HG02884 (cell line): ENCODE data around the gene SYF2.
"Not testable (repeated sequence)": the region's sequence is repeated elsewhere in the genome, so short reads cannot be mapped to it uniquely, and the experiment has no call there.

Source experiments
- ATAC-seq: cut with Tn5 transposase; IDR thresholded peaks from one replicate; pipeline ENCODE4 v1.9.1; 2021; ENCODE audit warnings: mild to moderate bottlenecking, moderate library complexity; ENCODE audit not compliant: unreplicated experiment

The SYF2 gene

GRCh38 chr1:25208092-25208491 is 24.2 kb downstream of the SYF2 start:
- no peak for ATAC-seq

DNA sequence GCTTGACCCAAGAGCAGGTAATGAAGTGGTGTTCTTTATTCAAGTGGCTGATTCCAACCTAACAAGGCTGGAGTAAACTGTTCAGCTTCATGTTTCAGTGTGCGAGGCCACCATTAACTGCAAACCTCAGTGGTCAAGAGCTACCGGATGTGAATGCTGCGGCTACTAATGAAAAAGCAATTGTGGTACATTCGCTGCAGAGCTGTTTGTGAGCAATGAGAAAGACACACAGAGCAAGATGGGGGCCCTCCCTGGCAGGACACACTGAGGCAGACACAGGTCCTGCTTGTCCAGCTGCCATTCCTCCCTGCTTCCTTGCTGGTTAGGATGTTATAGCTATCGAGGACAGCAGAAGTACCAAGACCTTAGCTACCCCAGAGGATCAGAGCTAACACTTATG is 26.1 kb downstream of the SYF2 start:
- no peak for ATAC-seq

- ATAC-seq, result no peak
Measured at GRCh38 chr1:25205786-25206185, 26.5 kb downstream of the SYF2 start.

DNA sequence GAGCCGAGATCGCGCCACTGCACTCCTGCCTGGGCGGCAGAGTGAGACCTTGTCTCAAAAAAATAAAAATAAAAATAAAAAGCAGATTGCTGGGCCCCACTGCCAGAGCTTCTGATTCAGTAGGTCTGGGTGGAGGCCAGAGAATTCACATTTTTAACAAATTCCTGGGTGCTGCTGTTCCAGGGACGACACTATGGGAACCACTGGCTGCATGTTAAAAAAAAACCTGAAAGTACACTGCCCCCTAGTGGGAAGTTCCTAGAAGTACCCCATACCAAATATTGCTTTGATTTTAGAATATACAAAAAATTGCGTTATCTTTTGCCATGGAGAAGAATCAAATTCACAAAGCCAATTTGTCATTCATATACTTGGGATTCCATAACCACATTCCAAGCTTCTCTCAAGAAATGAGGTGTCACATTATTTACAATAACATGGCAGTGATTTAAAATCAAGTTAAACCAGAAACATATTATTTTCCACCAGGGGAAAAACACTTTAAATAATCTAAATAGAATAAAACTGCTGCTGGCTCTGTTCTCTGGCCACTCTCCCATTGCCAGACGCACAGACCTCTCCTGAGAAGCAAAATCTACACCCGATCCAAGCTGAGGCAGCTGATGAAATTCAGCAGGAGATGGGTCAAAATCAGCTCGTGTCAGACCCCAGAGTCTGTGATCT is 27.4 kb downstream of the SYF2 start:
- no peak for ATAC-seq

GRCh38 chr1:25201006-25201405 is 31.3 kb downstream of the SYF2 start:
- ATAC-seq, result no peak

- no peak for ATAC-seq
Measured at GRCh38 chr1:25199819-25200620, 32.3 kb downstream of the SYF2 start.

DNA sequence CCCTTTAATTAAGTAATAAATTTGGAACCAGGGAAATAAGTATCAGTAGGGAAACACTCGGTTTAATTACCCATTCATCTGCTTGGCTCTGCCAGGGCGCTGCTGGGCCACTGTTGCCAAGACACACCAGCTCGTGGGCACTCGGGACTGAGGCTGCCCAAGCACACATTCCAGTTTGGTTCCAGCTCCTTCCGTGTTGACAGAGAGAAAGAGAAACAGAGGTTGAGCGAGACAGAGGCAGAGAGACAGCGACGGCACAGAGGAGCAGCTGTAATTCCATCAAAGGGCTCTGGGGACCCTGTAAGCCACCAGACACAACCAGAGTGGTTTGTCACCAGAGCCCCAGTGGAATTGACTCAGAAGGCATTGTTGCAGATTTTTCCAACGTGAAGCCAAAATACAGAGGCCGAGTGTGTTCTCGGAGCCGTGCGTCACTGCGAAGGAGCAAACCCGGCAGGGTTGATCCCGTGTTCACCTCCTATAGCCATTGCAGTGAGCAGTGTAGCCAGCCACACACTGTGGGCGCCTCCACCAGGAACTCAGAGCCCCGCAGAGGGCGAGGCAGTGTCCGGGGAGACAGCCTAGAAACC is 33.5 kb downstream of the SYF2 start:
- no peak for ATAC-seq

DNA sequence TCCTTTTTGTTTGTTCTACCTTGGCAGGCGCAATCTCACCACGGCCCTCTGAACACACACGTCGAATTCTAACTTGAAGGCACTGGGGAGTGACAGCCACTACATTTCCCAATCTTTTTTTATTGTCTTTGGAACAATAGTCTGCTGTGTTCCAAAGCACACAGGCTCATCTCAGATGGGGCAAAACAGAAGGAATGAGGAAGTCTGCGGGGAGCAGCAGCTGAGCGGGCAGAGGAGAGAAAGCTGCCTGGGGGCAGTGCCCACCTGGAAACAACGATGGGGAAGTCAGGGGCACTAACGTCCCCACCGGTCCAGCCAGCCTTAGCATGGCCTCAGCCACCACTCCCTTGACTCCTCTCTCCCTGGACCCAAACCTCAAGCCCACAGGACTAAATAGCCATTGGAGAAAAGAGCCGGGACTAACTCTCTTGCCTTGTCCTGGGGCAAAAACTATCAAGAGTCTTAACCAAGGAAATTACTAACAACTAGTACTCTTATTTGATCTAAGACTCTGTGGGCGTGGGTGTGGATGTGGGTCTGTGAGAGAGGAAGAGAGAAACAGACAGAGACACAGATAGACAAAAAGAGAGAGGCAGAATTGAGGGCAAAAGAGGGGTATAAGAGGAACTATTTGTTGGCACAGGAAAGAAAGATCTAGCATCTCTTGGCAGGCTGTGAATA is 34.2 kb downstream of the SYF2 start:
- no peak for ATAC-seq

DNA sequence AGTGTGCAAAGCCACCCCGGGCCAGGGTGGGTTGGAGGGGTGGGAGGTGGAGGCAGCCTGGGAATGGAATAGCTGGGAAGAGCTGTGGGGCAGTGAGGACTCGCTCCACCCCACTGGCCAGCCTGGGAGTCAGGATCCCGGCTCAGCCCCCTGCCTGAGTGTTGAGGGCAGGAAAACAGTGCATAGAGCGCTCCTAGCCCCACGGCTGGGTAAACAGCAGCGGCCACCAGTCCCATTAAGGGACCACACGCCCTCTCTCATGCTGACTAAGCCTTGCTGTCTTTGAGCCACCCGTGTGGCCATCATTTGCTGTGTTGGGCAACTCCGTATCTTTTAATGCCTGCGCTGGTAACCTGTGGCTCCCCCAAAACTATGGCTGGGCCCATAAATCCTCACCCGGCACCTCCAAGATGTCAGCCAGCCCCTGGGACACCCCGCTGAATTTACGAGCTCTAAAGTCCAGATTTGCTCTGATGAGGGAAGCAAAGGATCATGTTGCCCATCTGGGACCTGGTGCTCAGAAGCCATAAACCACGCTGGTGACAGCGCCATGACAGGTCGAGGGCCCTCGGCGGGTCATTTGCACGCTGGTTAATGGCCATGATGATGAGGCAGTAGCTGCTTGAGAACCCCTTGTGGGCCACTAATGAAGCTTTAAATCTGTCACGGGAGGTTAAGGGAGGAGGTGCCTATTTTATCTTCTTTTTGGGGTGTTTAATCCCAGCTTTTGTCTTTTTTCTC is 34.9 kb downstream of the SYF2 start:
- ATAC-seq, result no peak

DNA sequence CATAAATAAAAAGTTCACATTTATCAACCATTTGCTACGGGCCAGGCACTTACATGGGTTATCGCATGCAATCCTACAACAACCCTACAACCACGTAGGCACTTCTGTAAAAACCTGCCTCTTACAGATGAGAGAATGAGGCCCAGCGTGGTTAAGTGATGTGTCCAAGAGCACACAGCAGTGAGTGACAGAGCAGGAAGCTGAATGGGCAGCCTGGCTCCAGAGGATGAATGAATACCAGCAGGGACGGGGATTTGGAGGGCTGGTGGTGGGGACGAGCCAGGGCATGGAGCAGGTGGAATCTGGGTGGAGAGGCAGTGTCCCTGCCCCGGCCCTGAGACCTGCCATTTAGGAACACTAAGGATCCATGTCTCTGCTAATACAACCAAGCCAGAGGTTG is 35.5 kb downstream of the SYF2 start:
- ATAC-seq, result no peak

DNA sequence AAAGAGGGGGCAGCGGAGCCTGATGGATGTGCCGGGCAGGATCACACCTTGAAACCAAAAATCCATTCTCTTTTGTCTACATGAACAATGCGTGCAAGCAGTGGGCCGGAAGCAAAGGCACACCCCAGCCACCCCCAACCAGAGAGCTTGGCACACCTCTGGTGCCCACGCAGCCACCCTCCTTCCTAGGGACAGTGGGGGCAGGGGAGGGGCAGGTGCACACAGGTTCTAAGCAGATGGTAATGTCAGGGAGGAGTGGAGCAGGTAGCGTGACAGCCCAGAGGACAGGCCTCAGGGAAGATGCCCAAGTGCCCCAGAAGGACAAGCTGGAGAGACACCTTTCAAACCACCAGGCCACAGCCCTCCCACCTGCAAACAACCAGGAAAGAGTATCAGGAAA is 36.5 kb downstream of the SYF2 start:
- no peak for ATAC-seq

DNA sequence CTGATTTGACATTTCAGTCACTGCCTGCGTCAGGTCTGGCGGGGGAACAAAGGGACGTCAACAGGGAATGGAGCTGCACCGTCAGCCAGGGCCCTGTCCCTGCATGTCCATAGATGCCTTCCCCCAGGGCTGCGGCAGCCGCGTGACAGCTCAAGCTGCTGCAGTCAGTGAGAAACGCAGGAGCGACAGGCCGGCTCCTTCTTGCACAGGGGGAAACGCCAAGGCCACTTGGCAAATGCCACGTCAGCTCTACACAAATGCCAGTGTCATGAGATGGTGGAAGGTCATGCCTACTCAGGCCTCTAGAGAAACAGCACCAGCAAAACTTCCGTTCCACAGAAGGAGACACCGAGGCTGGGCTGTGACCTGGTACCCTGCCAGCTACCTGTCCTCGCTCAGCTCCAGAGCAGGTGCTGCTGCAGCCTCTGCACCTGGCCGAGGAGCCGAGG is 37.7 kb downstream of the SYF2 start:
- no peak for ATAC-seq

- ATAC-seq, result no peak
Measured at GRCh38 chr1:25194054-25194453, 38.2 kb downstream of the SYF2 start.

GRCh38 chr1:25193229-25193628 is 39.1 kb downstream of the SYF2 start:
- ATAC-seq, result no peak

DNA sequence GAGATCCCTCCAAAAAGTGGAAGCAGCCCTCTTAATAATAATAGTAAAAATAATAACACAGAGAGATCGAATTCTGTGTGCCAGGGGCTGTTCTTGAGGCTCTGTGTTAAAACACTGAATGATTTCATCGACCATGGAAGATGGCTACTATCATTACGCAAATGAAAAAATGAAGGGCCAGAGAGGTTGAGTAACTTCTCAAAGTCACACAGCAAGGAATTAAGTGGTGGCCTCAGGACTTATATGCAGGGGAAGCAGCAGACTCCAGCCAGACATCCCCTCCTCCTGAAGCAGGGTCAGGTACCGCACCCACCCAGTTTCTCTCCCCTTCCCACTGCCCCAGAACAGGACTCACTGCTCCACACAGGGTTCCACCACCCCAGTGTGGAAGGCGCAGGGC is 40.1 kb downstream of the SYF2 start:
- no peak for ATAC-seq

GRCh38 chr1:25190260-25190659 is 42.0 kb downstream of the SYF2 start:
- no peak for ATAC-seq

DNA sequence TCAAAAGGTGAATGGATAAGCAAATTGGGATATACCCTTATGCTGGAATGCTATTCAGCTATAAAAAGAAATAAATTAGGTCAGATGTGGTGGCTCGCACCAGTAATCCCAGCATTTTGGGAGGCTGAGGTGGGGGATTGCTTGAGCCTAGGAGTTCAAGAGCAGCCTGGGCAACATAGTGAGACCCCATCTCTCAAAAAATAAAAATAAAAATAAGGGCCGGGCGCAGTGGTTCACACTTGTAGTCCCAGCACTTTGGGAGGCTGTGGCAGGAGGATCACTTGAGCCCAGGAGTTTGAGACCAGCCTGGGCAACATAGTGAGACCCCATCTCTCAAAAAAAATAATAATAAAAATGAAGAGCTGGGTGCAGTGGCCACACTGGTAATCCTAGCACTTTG is 44.4 kb downstream of the SYF2 start:
- not testable (repeated sequence) for ATAC-seq

GRCh38 chr1:25187077-25187476 is 45.2 kb downstream of the SYF2 start:
- no peak for ATAC-seq

DNA sequence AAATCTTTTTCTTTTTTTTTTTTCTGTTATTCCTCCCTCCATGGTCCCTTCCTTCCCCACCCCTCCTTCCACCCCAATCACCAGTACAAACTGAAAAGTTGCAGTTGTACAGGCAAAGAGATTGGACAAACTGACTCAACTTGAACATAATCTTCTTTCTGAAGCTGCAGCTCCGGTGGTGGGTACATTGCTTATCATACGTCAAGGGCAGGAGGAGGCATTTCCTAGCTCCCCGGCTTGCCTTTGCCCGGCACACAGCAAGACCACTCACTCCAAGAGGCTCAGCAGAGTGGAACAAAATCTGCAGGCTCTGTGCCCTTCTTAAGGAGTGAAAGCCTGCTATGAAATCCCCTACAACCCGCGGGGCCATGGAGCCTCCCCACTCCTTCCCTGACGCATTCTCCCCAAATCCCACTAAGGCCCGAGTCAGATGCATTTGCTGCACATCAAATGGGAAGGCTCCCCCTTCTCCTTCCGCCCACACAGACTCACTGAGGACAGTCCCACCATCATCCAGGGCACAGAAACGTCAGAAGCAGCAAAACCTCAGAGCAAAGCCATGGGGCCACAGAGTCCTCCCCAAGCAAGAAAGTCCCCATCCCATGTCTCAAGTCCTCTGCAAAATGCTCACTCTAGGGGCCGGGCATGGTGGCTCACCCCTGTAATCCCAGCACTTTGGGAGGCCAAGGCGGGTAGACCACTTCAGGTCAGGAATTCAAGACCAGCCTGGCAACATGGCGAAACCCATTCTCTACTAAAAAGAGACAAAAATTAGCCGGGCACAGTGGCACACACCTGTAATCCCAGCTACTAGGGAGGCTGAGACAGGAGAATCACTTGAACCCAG is 45.9 kb downstream of the SYF2 start:
- ATAC-seq, result no peak
